K562 (cell line): ENCODE results near the gene ZNF749. TPM values are rescaled to one million over a fixed set of nuclear protein-coding genes. Genes with fewer than 3 reads are reported as not detected.

Source experiments
- ARNT ChIP-seq, 2 experiments: fragments of 450-650 bp; IDR thresholded peaks; 2 replicates each; pipeline ENCODE4 v1.6.1; 2016; ENCODE audit warnings: mild to moderate bottlenecking in 1 of 2
- BDP1 ChIP-seq: IDR thresholded peaks from 3 replicates; pipeline ENCODE4 v1.6.1; 2011; ENCODE audit not compliant: insufficient read length, insufficient read depth
- BRD9 ChIP-seq: fragments of 450-650 bp; IDR thresholded peaks from 2 replicates; pipeline ENCODE4 v1.6.1; 2018; ENCODE audit warnings: low read depth; ENCODE audit not compliant: partially characterized antibody
- CBX8 ChIP-seq: fragments of 200-600 bp; sonication (generic); IDR thresholded peaks from 2 replicates; pipeline ENCODE4 v1.6.1; 2012; ENCODE audit warnings: borderline replicate concordance, mixed run types, low read depth, mild to moderate bottlenecking, moderate library complexity, mixed read lengths, low read length, control low read depth, inconsistent platforms; ENCODE audit not compliant: poor library complexity, severe bottlenecking; ENCODE audit errors: extremely low read depth
- CSDE1 ChIP-seq, 2 experiments: fragments of 450-650 bp; IDR thresholded peaks; 2 replicates each; pipeline ENCODE4 v1.6.1; 2016; ENCODE audit warnings: mild to moderate bottlenecking in 1 of 2
- DPF2 ChIP-seq: fragments of 450-650 bp; IDR thresholded peaks from 2 replicates; pipeline ENCODE4 v1.6.1; 2016
- E2F3 ChIP-seq: fragments of 250-450 bp; sonication (Bioruptor Pico); IDR thresholded peaks from 2 replicates; pipeline ENCODE4 v1.4.0; 2020; ENCODE audit warnings: mild to moderate bottlenecking
- FOXJ3 ChIP-seq: sonication (generic); formaldehyde crosslinking; IDR thresholded peaks from 2 replicates; pipeline ENCODE4 v1.4.0; 2020; ENCODE audit warnings: mild to moderate bottlenecking, missing genetic modification reagents
- HDAC3 ChIP-seq: fragments of 450-650 bp; IDR thresholded peaks from 2 replicates; pipeline ENCODE4 v1.6.1; 2018; ENCODE audit warnings: borderline replicate concordance, mild to moderate bottlenecking, moderate library complexity; ENCODE audit not compliant: partially characterized antibody
- HES1 ChIP-seq: fragments of 450-650 bp; IDR thresholded peaks from 2 replicates; pipeline ENCODE4 v1.6.1; 2016; ENCODE audit warnings: low read depth, mild to moderate bottlenecking, moderate library complexity
- IFI16 ChIP-seq: fragments of 250-450 bp; sonication (Bioruptor Pico); IDR thresholded peaks from 2 replicates; pipeline ENCODE4 v2.1.2; 2022; ENCODE audit warnings: mild to moderate bottlenecking, inconsistent platforms
- KLF16 ChIP-seq: IDR thresholded peaks from 2 replicates; pipeline ENCODE4 v1.6.1; 2016; ENCODE audit warnings: antibody characterized with exemption
- MAFG ChIP-seq: fragments of 450-650 bp; conservative IDR thresholded peaks from 2 replicates; pipeline ENCODE4 v1.6.1; 2016; ENCODE audit warnings: missing genetic modification characterization, missing compliant biosample characterization
- RBM22 ChIP-seq: fragments of 200-400 bp; formaldehyde crosslinking; IDR thresholded peaks from 2 replicates; pipeline ENCODE4 v1.6.1; 2018; ENCODE audit warnings: low read length, low read depth; ENCODE audit not compliant: poor library complexity, severe bottlenecking
- TAF7 ChIP-seq: fragments of 450-650 bp; IDR thresholded peaks from 2 replicates; pipeline ENCODE4 v1.6.1; 2016; ENCODE audit warnings: missing genetic modification characterization, missing compliant biosample characterization
- ZNF282 ChIP-seq: sonication (generic); formaldehyde crosslinking; IDR thresholded peaks from 2 replicates; pipeline ENCODE4 v1.8.1; 2023; ENCODE audit warnings: missing genetic modification reagents
- ZSCAN29 ChIP-seq: fragments of 450-650 bp; IDR thresholded peaks from 2 replicates; pipeline ENCODE4 v1.6.1; 2017
- polyA plus RNA-seq, 8 experiments: library from polyadenylated mRNA; depleted of rRNA in 4 of 8; stranded (reverse) in 5 of 8; unstranded in 3 of 8; fragments of >200 nt; fragmentation: Nextera tagmentation in 2 of 8; fragmentation: Illumina TruSeq in 1 of 8; extraction: Ambion mirVana in 2 of 8; extraction: Trizol in 1 of 8; gene quantifications; 2 replicates each; pipeline versions ENCODE4 v1.2.1 to v1.2.3, GENCODE V29; 2011 to 2014; ENCODE audit warnings: inconsistent platforms in 1 of 8, missing spikeins in 1 of 8
- total RNA-seq, 7 experiments: library from RNA; depleted of rRNA in 6 of 7; stranded (reverse); fragments of >200 nt in 6 of 7; fragmentation: Illumina TruSeq in 2 of 7; extraction: Trizol in 2 of 7; gene quantifications; 2 replicates each; pipeline versions ENCODE4 v1.2.1 to v1.2.3, GENCODE V29; 2011 to 2021; ENCODE audit warnings: low replicate concordance in 1 of 7
- TF ChIP-seq, protein P1 (sequence below), 2 experiments: fragments of 450-650 bp; IDR thresholded peaks; 2 replicates each; pipeline ENCODE4 v1.6.1; 2016; ENCODE audit warnings: mild to moderate bottlenecking in 2 of 2, borderline replicate concordance in 1 of 2, low read depth in 1 of 2, moderate library complexity in 1 of 2
- TF ChIP-seq, protein P2 (sequence below): fragments of 200-800 bp; sonication (Bioruptor generic); IDR thresholded peaks from 2 replicates; pipeline ENCODE4 v1.6.1; 2017; ENCODE audit warnings: missing genetic modification characterization, missing compliant biosample characterization

The ZNF749 gene
- total and polyA plus RNA-seq, 9 of the 15 experiments (the other 6 are each of a cell fraction or from before 2014, with no cell fraction given), result 5.3 to 33.2 (median 15.0) TPM

- TF ChIP-seq ZNF282 (CRISPR knock-in tag), result no peak
- no peak for TF ChIP-seq RBM22
- no peak for TF ChIP-seq BRD9
- no peak for TF ChIP-seq HES1
- TF ChIP-seq ZSCAN29, result no peak
- TF ChIP-seq, protein P1, sequence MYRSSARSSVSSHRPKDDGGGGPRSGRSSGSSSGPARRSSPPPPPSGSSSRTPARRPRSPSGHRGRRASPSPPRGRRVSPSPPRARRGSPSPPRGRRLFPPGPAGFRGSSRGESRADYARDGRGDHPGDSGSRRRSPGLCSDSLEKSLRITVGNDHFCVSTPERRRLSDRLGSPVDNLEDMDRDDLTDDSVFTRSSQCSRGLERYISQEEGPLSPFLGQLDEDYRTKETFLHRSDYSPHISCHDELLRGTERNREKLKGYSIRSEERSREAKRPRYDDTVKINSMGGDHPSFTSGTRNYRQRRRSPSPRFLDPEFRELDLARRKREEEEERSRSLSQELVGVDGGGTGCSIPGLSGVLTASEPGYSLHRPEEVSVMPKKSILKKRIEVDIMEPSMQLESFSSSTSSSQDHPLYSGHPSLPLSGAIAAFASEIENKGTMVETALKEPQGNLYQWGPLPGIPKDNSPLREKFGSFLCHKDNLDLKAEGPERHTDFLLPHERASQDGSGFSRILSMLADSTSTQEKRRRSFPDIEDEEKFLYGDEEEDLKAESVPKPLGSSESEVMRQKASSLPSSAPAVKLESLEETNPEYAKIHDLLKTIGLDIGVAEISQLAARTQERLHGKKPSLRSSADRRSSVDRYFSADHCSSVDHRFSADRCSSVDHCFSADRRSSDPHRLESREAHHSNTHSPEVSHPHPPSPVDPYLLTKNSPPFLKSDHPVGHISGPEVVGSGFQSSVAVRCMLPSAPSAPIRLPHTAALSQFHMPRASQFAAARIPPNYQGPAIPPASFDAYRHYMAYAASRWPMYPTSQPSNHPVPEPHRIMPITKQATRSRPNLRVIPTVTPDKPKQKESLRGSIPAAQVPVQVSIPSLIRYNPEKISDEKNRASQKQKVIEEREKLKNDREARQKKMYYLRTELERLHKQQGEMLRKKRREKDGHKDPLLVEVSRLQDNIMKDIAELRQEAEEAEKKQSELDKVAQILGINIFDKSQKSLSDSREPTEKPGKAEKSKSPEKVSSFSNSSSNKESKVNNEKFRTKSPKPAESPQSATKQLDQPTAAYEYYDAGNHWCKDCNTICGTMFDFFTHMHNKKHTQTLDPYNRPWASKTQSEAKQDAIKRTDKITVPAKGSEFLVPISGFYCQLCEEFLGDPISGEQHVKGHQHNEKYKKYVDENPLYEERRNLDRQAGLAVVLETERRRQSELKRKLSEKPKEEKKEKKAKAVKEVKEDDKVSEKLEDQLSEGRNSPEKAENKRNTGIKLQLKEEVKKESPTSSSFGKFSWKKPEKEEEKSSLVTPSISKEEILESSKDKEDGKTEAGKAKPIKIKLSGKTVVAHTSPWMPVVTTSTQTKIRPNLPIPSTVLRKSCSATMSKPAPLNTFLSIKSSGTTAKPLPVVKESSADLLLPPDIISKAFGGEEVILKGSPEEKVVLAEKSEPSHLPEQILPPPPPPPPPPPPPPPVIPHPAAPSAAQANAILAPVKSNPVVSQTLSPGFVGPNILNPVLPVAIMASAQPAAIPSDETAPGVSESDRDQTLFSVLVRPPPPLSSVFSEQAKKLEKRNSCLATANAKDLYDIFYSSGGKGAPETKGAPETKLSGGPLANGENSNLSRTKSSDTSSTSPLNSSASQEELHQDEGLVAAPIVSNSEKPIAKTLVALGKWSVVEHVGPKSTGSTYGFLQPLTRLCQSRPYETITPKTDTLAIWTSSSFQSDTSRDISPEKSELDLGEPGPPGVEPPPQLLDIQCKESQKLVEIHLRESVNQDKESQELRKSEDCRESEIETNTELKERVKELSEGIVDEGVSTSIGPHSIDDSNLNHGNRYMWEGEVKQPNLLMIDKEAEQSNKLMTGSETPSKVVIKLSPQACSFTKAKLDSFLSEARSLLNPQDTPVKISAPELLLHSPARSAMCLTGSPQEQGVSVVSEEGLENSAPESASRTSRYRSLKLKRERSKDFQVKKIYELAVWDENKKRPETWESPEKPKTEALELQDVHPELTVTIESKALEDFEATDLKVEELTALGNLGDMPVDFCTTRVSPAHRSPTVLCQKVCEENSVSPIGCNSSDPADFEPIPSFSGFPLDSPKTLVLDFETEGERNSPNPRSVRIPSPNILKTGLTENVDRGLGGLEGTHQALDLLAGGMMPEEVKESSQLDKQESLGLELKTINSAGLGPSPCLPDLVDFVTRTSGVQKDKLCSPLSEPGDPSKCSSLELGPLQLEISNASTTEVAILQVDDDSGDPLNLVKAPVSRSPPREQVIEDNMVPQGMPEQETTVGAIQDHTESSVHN (IDR thresholded peaks at IDR 0.05; ENCODE audit: borderline replicate concordance in 1 of 2, low read depth in 1 of 2), result no peak
- no peak for TF ChIP-seq DPF2
- TF ChIP-seq IFI16 (CRISPR knock-in tag), result no peak
- TF ChIP-seq MAFG (tag), result no peak
- TF ChIP-seq CSDE1 (IDR thresholded peaks at IDR 0.05), result no peak
- TF ChIP-seq ARNT (IDR thresholded peaks at IDR 0.05), result no peak
- TF ChIP-seq HDAC3, result no peak
- TF ChIP-seq E2F3 (CRISPR knock-in tag), result no peak
- TF ChIP-seq CBX8, result no peak
- no peak for TF ChIP-seq FOXJ3 (CRISPR knock-in tag)
- TF ChIP-seq, protein P2, sequence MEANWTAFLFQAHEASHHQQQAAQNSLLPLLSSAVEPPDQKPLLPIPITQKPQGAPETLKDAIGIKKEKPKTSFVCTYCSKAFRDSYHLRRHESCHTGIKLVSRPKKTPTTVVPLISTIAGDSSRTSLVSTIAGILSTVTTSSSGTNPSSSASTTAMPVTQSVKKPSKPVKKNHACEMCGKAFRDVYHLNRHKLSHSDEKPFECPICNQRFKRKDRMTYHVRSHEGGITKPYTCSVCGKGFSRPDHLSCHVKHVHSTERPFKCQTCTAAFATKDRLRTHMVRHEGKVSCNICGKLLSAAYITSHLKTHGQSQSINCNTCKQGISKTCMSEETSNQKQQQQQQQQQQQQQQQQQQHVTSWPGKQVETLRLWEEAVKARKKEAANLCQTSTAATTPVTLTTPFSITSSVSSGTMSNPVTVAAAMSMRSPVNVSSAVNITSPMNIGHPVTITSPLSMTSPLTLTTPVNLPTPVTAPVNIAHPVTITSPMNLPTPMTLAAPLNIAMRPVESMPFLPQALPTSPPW (CRISPR knock-in tag), result no peak
- no peak for TF ChIP-seq BDP1
- TF ChIP-seq KLF16, result no peak
- no peak for TF ChIP-seq TAF7
Measured at GRCh38 chr19:57435062-57435978, at the start of gene ZNF749 (continued).
